Dendritic cell treated with granulocyte-macrophage colony-stimulating factor and Interleukin-4, amounts not matched to agents 40 ng/mL and 50 ng/mL, for 4 days (primary cell): ENCODE measurements around the gene CIB4.

Experiments used
- H3K27ac Mint-ChIP-seq: one replicate; pipeline ENCODE4 v1.8.0; 2022; ENCODE audit warnings: mild to moderate bottlenecking, mixed read lengths
- H3K27me3 Mint-ChIP-seq: one replicate; pipeline ENCODE4 v1.8.0; 2022; ENCODE audit warnings: mild to moderate bottlenecking, mixed read lengths
- H3K36me3 Mint-ChIP-seq: one replicate; pipeline ENCODE4 v1.8.0; 2022; ENCODE audit warnings: low read depth, mixed read lengths
- H3K4me1 Mint-ChIP-seq: one replicate; pipeline ENCODE4 v1.8.0; 2022; ENCODE audit warnings: low read depth, mixed read lengths
- H3K4me3 Mint-ChIP-seq: one replicate; pipeline ENCODE4 v1.8.0; 2022; ENCODE audit warnings: mild to moderate bottlenecking, moderate library complexity, mixed read lengths
- H3K9me3 Mint-ChIP-seq: one replicate; pipeline ENCODE4 v1.8.0; 2022; ENCODE audit warnings: mixed read lengths
- intact Hi-C: fragments of 100-400 bp; cut with micrococcal nuclease; formaldehyde crosslinking; loops from one replicate; pipeline ENCODE4 v1.15.0; 2022

CIB4 gene

GRCh38 chr2:26588576-26588975 is 52.6 kb downstream of the CIB4 start:
- H3K27ac Mint-ChIP-seq, result no peak overlapping the region
- H3K27me3 Mint-ChIP-seq, result peaks cover 10% of the 10 kb centered on the region
- H3K4me3 Mint-ChIP-seq, result no peak overlapping the region

GRCh38 chr2:26587994-26588393 is 53.2 kb downstream of the CIB4 start:
- Mint-ChIP-seq H3K4me1 (no peaks in the 10 kb centered on the region), H3K27ac (no peak overlapping the region), H3K9me3 (peaks cover 11% of the 10 kb centered on the region), H3K36me3 (no peaks in the 10 kb centered on the region), H3K4me3 (no peak overlapping the region), H3K27me3 (peaks cover 10% of the 10 kb centered on the region)
- intact Hi-C loops, result no loop called here

More at GRCh38 chr2:26588576-26588975, 52.6 kb downstream of the CIB4 start:
- Mint-ChIP-seq H3K4me1 (no peaks in the 10 kb centered on the region), H3K9me3 (peaks cover 11% of the 10 kb centered on the region), H3K36me3 (no peaks in the 10 kb centered on the region)
- intact Hi-C loops, result no loop called here

GRCh38 chr2:26585966-26586365 is 55.2 kb downstream of the CIB4 start:
- intact Hi-C loops, result no loop called here
- Mint-ChIP-seq H3K27ac (no peak overlapping the region), H3K36me3 (no peaks in the 10 kb centered on the region), H3K4me1 (no peaks in the 10 kb centered on the region), H3K4me3 (no peak overlapping the region), H3K27me3 (peaks cover 8% of the 10 kb centered on the region), H3K9me3 (peaks cover 11% of the 10 kb centered on the region)

- Mint-ChIP-seq H3K27ac (no peak overlapping the region), H3K9me3 (peaks cover 11% of the 10 kb centered on the region), H3K36me3 (no peaks in the 10 kb centered on the region), H3K4me3 (no peak overlapping the region), H3K4me1 (no peaks in the 10 kb centered on the region), H3K27me3 (peaks cover 8% of the 10 kb centered on the region)
- intact Hi-C loops, result no loop called here
Observed at GRCh38 chr2:26585100-26585499, 56.1 kb downstream of the CIB4 start.

GRCh38 chr2:26584656-26585055 is 56.5 kb downstream of the CIB4 start:
- Mint-ChIP-seq H3K9me3 (peaks cover 11% of the 10 kb centered on the region), H3K4me3 (no peak overlapping the region), H3K36me3 (no peaks in the 10 kb centered on the region), H3K27me3 (peaks cover 11% of the 10 kb centered on the region), H3K27ac (no peak overlapping the region), H3K4me1 (no peaks in the 10 kb centered on the region)
- intact Hi-C loops, result no loop called here

GRCh38 chr2:26584191-26584590 is 57.0 kb downstream of the CIB4 start:
- Mint-ChIP-seq H3K27me3 (peaks cover 12% of the 10 kb centered on the region), H3K4me3 (no peak overlapping the region), H3K27ac (no peak overlapping the region), H3K4me1 (no peaks in the 10 kb centered on the region), H3K9me3 (peaks cover 7% of the 10 kb centered on the region), H3K36me3 (no peaks in the 10 kb centered on the region)
- intact Hi-C loops, result no loop called here

GRCh38 chr2:26583381-26583911 is 57.7 kb downstream of the CIB4 start:
- Mint-ChIP-seq H3K4me1 (no peaks in the 10 kb centered on the region), H3K9me3 (no peaks in the 10 kb centered on the region), H3K27ac (no peak overlapping the region), H3K4me3 (no peak overlapping the region), H3K36me3 (no peaks in the 10 kb centered on the region), H3K27me3 (peaks cover 17% of the 10 kb centered on the region)
- intact Hi-C loops, result no loop called here

GRCh38 chr2:26582890-26583289 is 58.3 kb downstream of the CIB4 start:
- Mint-ChIP-seq H3K9me3 (no peaks in the 10 kb centered on the region), H3K27me3 (peaks cover 22% of the 10 kb centered on the region), H3K4me1 (no peaks in the 10 kb centered on the region), H3K4me3 (no peak overlapping the region), H3K27ac (no peak overlapping the region), H3K36me3 (no peaks in the 10 kb centered on the region)
- intact Hi-C loops, result no loop called here

GRCh38 chr2:26581991-26582842 is 58.9 kb downstream of the CIB4 start:
- Mint-ChIP-seq H3K4me1 (no peaks in the 10 kb centered on the region), H3K27me3 (peaks cover 22% of the 10 kb centered on the region), H3K9me3 (no peaks in the 10 kb centered on the region), H3K27ac (no peak overlapping the region), H3K4me3 (no peak overlapping the region), H3K36me3 (no peaks in the 10 kb centered on the region)
- intact Hi-C loops, result no loop called here

- Mint-ChIP-seq H3K4me1 (no peaks in the 10 kb centered on the region), H3K27me3 (peaks cover 29% of the 10 kb centered on the region), H3K9me3 (no peaks in the 10 kb centered on the region), H3K36me3 (no peaks in the 10 kb centered on the region), H3K4me3 (no peak overlapping the region), H3K27ac (no peak overlapping the region)
- intact Hi-C loops, result no loop called here
Observed at GRCh38 chr2:26581266-26581990, 59.7 kb downstream of the CIB4 start.

- no peak overlapping the region for H3K4me3 Mint-ChIP-seq
- intact Hi-C loops, result no loop called here
- no peaks in the 10 kb centered on the region for H3K4me1 Mint-ChIP-seq
- peaks cover 27% of the 10 kb centered on the region for H3K27me3 Mint-ChIP-seq
- H3K27ac Mint-ChIP-seq, result no peak overlapping the region
- no peaks in the 10 kb centered on the region for H3K36me3 Mint-ChIP-seq
- H3K9me3 Mint-ChIP-seq, result no peaks in the 10 kb centered on the region
Observed at GRCh38 chr2:26580751-26581150, 60.4 kb downstream of the CIB4 start.

GRCh38 chr2:26580151-26580550 is 61.0 kb downstream of the CIB4 start:
- Mint-ChIP-seq H3K4me3 (no peak overlapping the region), H3K27me3 (peaks cover 26% of the 10 kb centered on the region)

GRCh38 chr2:26579723-26580040 is 61.5 kb downstream of the CIB4 start:
- intact Hi-C loops, result loop anchor here (5.0 kb wide), 1 partner anchor 77 kb away; no protein-coding TSS in a partner anchor

More at GRCh38 chr2:26580151-26580550, 61.0 kb downstream of the CIB4 start:
- intact Hi-C loops, result no loop called here
- Mint-ChIP-seq H3K27ac (no peak overlapping the region), H3K9me3 (no peaks in the 10 kb centered on the region), H3K4me1 (no peaks in the 10 kb centered on the region), H3K36me3 (no peaks in the 10 kb centered on the region)

GRCh38 chr2:26579025-26579722 is 62.0 kb downstream of the CIB4 start:
- Mint-ChIP-seq H3K4me1 (no peaks in the 10 kb centered on the region), H3K27ac (no peak overlapping the region), H3K27me3 (peaks cover 26% of the 10 kb centered on the region), H3K4me3 (no peak overlapping the region), H3K9me3 (no peaks in the 10 kb centered on the region), H3K36me3 (no peaks in the 10 kb centered on the region)
- intact Hi-C loops, result loop anchor here (5.0 kb wide), 1 partner anchor 77 kb away; no protein-coding TSS in a partner anchor

More at GRCh38 chr2:26579723-26580040, 61.5 kb downstream of the CIB4 start:
- H3K27me3 Mint-ChIP-seq, result peaks cover 26% of the 10 kb centered on the region
- H3K4me3 Mint-ChIP-seq, result no peak overlapping the region
- H3K27ac Mint-ChIP-seq, result no peak overlapping the region
- H3K36me3 Mint-ChIP-seq, result no peaks in the 10 kb centered on the region
- no peaks in the 10 kb centered on the region for H3K4me1 Mint-ChIP-seq
- no peaks in the 10 kb centered on the region for H3K9me3 Mint-ChIP-seq
